ENCODE data around the gene E2F2. TPM values are rescaled to one million over a fixed set of nuclear protein-coding genes. Genes with fewer than 3 reads are reported as not detected.
A peak's percentile ranks its signal among the peaks of the same experiment; 100 is the strongest.

The E2F2 gene
- total RNA-seq, 1 donor from 2014 or later, result 2.9 TPM

GRCh38 chr1:23576338-23577055 is 45.5 kb upstream of the E2F2 start:
- Histone ChIP-seq H3K4me1 (peaks cover 25% of the 10 kb centered on the region), H3K27ac (peak overlapping the region; percentile 77), H3K27me3 (no peaks in the 10 kb centered on the region), H3K4me3 (no peak overlapping the region), H3K9me3 (no peaks in the 10 kb centered on the region), H3K36me3 (no peaks in the 10 kb centered on the region)
- intact Hi-C loops (cut with DNase I), result no loop called here
- TF ChIP-seq POLR2AphosphoS5 (IDR thresholded peaks at IDR 0.05; ENCODE audit: insufficient read depth in 1 of 2, low read depth in 1 of 2) (no peak), POLR2A (IDR thresholded peaks at IDR 0.05) (no peak)
- DNase-seq (ENCODE audit: extremely low spot score in 2 of 2), result no peak

- Histone ChIP-seq H3K4me3 (no peak overlapping the region), H3K36me3 (no peaks in the 10 kb centered on the region), H3K4me1 (peaks cover 25% of the 10 kb centered on the region), H3K27ac (no peak overlapping the region), H3K9me3 (no peaks in the 10 kb centered on the region), H3K27me3 (no peaks in the 10 kb centered on the region)
- DNase-seq (ENCODE audit: extremely low spot score in 2 of 2), result no peak
- no peak for TF ChIP-seq POLR2A (IDR thresholded peaks at IDR 0.05)
- TF ChIP-seq CTCF (IDR thresholded peaks at IDR 0.05), result no peak
- TF ChIP-seq POLR2AphosphoS5 (IDR thresholded peaks at IDR 0.05; ENCODE audit: insufficient read depth in 1 of 2, low read depth in 1 of 2), result no peak
- intact Hi-C loops (cut with DNase I), result no loop called here
Observed at GRCh38 chr1:23575226-23575810, 44.3 kb upstream of the E2F2 start.

- no peak for DNase-seq (ENCODE audit: extremely low spot score in 2 of 2)
- Histone ChIP-seq H3K9me3 (no peaks in the 10 kb centered on the region), H3K4me3 (no peak overlapping the region), H3K4me1 (peaks cover 25% of the 10 kb centered on the region), H3K27ac (no peak overlapping the region), H3K36me3 (no peaks in the 10 kb centered on the region), H3K27me3 (no peaks in the 10 kb centered on the region)
- TF ChIP-seq CTCF (IDR thresholded peaks at IDR 0.05) (no peak), POLR2A (IDR thresholded peaks at IDR 0.05) (no peak), POLR2AphosphoS5 (IDR thresholded peaks at IDR 0.05; ENCODE audit: insufficient read depth in 1 of 2, low read depth in 1 of 2) (no peak)
- intact Hi-C loops (cut with DNase I), result no loop called here
Observed at GRCh38 chr1:23574265-23574754, 43.3 kb upstream of the E2F2 start.

GRCh38 chr1:23573574-23574182 is 42.6 kb upstream of the E2F2 start:
- H3K9me3 ChIP-seq, result no peaks in the 10 kb centered on the region
- intact Hi-C loops (cut with DNase I), result no loop called here
- no peaks in the 10 kb centered on the region for H3K36me3 ChIP-seq
- TF ChIP-seq CTCF (IDR thresholded peaks at IDR 0.05), result no peak
- no peak for TF ChIP-seq POLR2AphosphoS5 (IDR thresholded peaks at IDR 0.05; ENCODE audit: insufficient read depth in 1 of 2, low read depth in 1 of 2)
- no peak for TF ChIP-seq POLR2A (IDR thresholded peaks at IDR 0.05)
- peaks cover 30% of the 10 kb centered on the region for H3K4me1 ChIP-seq
- H3K27me3 ChIP-seq, result no peaks in the 10 kb centered on the region
- H3K4me3 ChIP-seq, result no peak overlapping the region
- H3K27ac ChIP-seq, result no peak overlapping the region
- DNase-seq (ENCODE audit: extremely low spot score in 2 of 2), result no peak

GRCh38 chr1:23571465-23571864 is 40.4 kb upstream of the E2F2 start:
- peaks cover 15% of the 10 kb centered on the region for H3K4me1 ChIP-seq
- TF ChIP-seq CTCF (IDR thresholded peaks at IDR 0.05), result no peak
- TF ChIP-seq POLR2A (IDR thresholded peaks at IDR 0.05), result no peak
- no peak for TF ChIP-seq POLR2AphosphoS5 (IDR thresholded peaks at IDR 0.05; ENCODE audit: insufficient read depth in 1 of 2, low read depth in 1 of 2)

More at GRCh38 chr1:23571465-23571864, 40.4 kb upstream of the E2F2 start:
- intact Hi-C loops (cut with DNase I), result no loop called here
- no peak overlapping the region for H3K27ac ChIP-seq
- DNase-seq (ENCODE audit: extremely low spot score in 2 of 2), result no peak
- no peak overlapping the region for H3K4me3 ChIP-seq
- no peaks in the 10 kb centered on the region for H3K9me3 ChIP-seq
- H3K27me3 ChIP-seq, result no peaks in the 10 kb centered on the region
- H3K36me3 ChIP-seq, result no peaks in the 10 kb centered on the region

Data from vagina (tissue), 2 donors.